Left renal pelvis (tissue), 4 donors: ENCODE data around the gene ISG20L2. TPM values are rescaled to one million over a fixed set of nuclear protein-coding genes. Genes with fewer than 3 reads are reported as not detected.
A peak's percentile ranks its signal among the peaks of the same experiment; 100 is the strongest.

Experiments used
- DNase-seq, 4 donors: peaks; one replicate each; pipeline ENCODE4 v3.0.0-alpha.2; 2013; ENCODE audit warnings: low read depth in 4 of 4, low spot score in 3 of 4
- polyA plus RNA-seq, 4 donors: library from polyadenylated mRNA; unstranded; fragments of 120-200 nt; gene quantifications; one replicate each; pipeline ENCODE4 v1.2.1, GENCODE V29; 2013; ENCODE audit not compliant: insufficient read length in 4 of 4

Gene ISG20L2
- polyA plus RNA-seq, 4 donors, result 39.0 to 46.1 (median 43.7) TPM

- DNase-seq, result no peak
Measured at GRCh38 chr1:156691665-156692440, 36.7 kb downstream of the ISG20L2 start.

GRCh38 chr1:156691191-156691590, 37.4 kb downstream of the ISG20L2 start:
- no peak for DNase-seq

GRCh38 chr1:156690675-156691036, 37.9 kb downstream of the ISG20L2 start:
- no peak for DNase-seq

- DNase-seq, result no peak
Measured at GRCh38 chr1:156689953-156690674, 38.5 kb downstream of the ISG20L2 start.

- peak in 2 of 4 donors; percentile 80 to 82 for DNase-seq
Measured at GRCh38 chr1:156689035-156689952, 39.3 kb downstream of the ISG20L2 start.

- DNase-seq, result no peak
Measured at GRCh38 chr1:156684227-156684782, 44.3 kb downstream of the ISG20L2 start.

- no peak for DNase-seq
Measured at GRCh38 chr1:156682166-156682890, 46.2 kb downstream of the ISG20L2 start.

GRCh38 chr1:156681196-156681960, 47.2 kb downstream of the ISG20L2 start:
- no peak for DNase-seq

GRCh38 chr1:156680056-156680455, 48.5 kb downstream of the ISG20L2 start:
- no peak for DNase-seq

- DNase-seq, result peak in 1 of 4 donors; percentile 67
Measured at GRCh38 chr1:156677616-156678596, 50.7 kb downstream of the ISG20L2 start.

- peak in 1 of 4 donors; percentile 53 for DNase-seq
Measured at GRCh38 chr1:156676820-156677615, 51.5 kb downstream of the ISG20L2 start, which contains the start of gene NES. Gene NES (minus strand): TSS chr1:156677407. CDS start chr1:156677264, 143 bp downstream.

GRCh38 chr1:156676114-156676819, 52.3 kb downstream of the ISG20L2 start:
- DNase-seq, result no peak

- DNase-seq, result peak in 1 of 4 donors; percentile 65
Measured at GRCh38 chr1:156675210-156676113, 53.1 kb downstream of the ISG20L2 start.

GRCh38 chr1:156673387-156674121, 55.0 kb downstream of the ISG20L2 start:
- DNase-seq, result no peak
